Activated B cell treated with CpG ODN at 0.5 μM for 24 hours (primary cell): ENCODE data around the gene PLEKHG4B. TPM values are rescaled to one million over a fixed set of nuclear protein-coding genes. Genes with fewer than 3 reads are reported as not detected.

Experiments used
- ATAC-seq: fragments of 200-7000 bp; cut with Tn5 transposase; one replicate; pipeline ENCODE4 v1.10.0; 2021; ENCODE audit warnings: low read depth, mild to moderate bottlenecking, moderate library complexity
- CTCF ChIA-PET: fragments of 350-600 bp; sonication (Branson Sonifier 250); formaldehyde crosslinking; loops from one replicate; lab custom pipeline; 2021; ENCODE audit warnings: antibody characterized with exemption; lab: Charles Lee
- POLR2A ChIA-PET: fragments of 350-600 bp; sonication (Branson Sonifier 250); formaldehyde crosslinking; loops from one replicate; lab custom pipeline; 2021; ENCODE audit warnings: antibody characterized with exemption; lab: Charles Lee
- DNase-seq: peaks from one replicate; pipeline ENCODE4 v3.0.0; 2022
- H3K27ac Mint-ChIP-seq: one replicate; pipeline ENCODE4 v1.8.0; 2020; ENCODE audit warnings: mixed read lengths
- H3K27me3 Mint-ChIP-seq: one replicate; pipeline ENCODE4 v1.8.0; 2021; ENCODE audit warnings: mixed read lengths
- H3K36me3 Mint-ChIP-seq: one replicate; pipeline ENCODE4 v1.8.0; 2021; ENCODE audit warnings: low read depth, mixed read lengths
- H3K4me1 Mint-ChIP-seq: one replicate; pipeline ENCODE4 v1.8.0; 2021; ENCODE audit warnings: mixed read lengths
- H3K4me3 Mint-ChIP-seq: one replicate; pipeline ENCODE4 v1.8.0; 2020; ENCODE audit warnings: mild to moderate bottlenecking, mixed read lengths
- H3K9me3 Mint-ChIP-seq: one replicate; pipeline ENCODE4 v1.8.0; 2020; ENCODE audit warnings: mixed read lengths
- intact Hi-C: fragments of 100-400 bp; cut with micrococcal nuclease; formaldehyde crosslinking; loops from one replicate; pipeline ENCODE4 v1.15.1; 2024
- total RNA-seq: library from RNA; stranded (reverse); gene quantifications from 2 replicates; pipeline ENCODE4 v1.2.3, GENCODE V29; 2022
- TF ChIP-seq, protein P1 (sequence below): fragments of 200-600 bp; IDR thresholded peaks from one replicate; pipeline ENCODE4 v1.8.0; 2022; ENCODE audit warnings: antibody characterized with exemption, mild to moderate bottlenecking

Gene PLEKHG4B
- total RNA-seq, 1 donor from 2014 or later = not detected

DNA sequence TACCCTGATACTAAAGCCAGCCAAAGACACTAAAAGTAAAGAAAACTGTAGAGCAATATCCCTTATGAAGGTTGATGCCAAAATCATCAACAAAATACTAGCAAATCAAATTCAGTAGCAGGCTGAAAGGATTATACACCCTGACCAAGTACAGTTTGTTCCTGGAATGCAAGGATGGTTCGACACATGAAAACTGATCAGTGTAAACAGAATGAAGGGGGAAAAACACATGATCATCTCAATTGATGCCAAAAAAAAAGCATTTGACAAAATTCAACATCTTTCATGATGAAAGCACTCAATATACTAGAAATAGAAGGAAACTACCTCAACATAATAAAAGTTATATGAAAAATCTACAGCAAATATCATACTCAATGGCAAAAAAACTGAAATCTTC, 55.8 kb downstream of the PLEKHG4B start:
- CTCF ChIA-PET = no interaction called here
- H3K27ac Mint-ChIP-seq = no peak overlapping the region
- no peaks in the 10 kb centered on the region for H3K36me3 Mint-ChIP-seq
- peaks cover 6% of the 10 kb centered on the region for H3K27me3 Mint-ChIP-seq
- no peak for DNase-seq
- intact Hi-C loops = no loop called here
- no peak overlapping the region for H3K4me3 Mint-ChIP-seq
- TF ChIP-seq, protein P1, sequence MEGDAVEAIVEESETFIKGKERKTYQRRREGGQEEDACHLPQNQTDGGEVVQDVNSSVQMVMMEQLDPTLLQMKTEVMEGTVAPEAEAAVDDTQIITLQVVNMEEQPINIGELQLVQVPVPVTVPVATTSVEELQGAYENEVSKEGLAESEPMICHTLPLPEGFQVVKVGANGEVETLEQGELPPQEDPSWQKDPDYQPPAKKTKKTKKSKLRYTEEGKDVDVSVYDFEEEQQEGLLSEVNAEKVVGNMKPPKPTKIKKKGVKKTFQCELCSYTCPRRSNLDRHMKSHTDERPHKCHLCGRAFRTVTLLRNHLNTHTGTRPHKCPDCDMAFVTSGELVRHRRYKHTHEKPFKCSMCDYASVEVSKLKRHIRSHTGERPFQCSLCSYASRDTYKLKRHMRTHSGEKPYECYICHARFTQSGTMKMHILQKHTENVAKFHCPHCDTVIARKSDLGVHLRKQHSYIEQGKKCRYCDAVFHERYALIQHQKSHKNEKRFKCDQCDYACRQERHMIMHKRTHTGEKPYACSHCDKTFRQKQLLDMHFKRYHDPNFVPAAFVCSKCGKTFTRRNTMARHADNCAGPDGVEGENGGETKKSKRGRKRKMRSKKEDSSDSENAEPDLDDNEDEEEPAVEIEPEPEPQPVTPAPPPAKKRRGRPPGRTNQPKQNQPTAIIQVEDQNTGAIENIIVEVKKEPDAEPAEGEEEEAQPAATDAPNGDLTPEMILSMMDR = no peak
- H3K9me3 Mint-ChIP-seq = peaks cover 17% of the 10 kb centered on the region
- H3K4me1 Mint-ChIP-seq = no peaks in the 10 kb centered on the region
- no peak for ATAC-seq
- POLR2A ChIA-PET = no interaction called here

DNA sequence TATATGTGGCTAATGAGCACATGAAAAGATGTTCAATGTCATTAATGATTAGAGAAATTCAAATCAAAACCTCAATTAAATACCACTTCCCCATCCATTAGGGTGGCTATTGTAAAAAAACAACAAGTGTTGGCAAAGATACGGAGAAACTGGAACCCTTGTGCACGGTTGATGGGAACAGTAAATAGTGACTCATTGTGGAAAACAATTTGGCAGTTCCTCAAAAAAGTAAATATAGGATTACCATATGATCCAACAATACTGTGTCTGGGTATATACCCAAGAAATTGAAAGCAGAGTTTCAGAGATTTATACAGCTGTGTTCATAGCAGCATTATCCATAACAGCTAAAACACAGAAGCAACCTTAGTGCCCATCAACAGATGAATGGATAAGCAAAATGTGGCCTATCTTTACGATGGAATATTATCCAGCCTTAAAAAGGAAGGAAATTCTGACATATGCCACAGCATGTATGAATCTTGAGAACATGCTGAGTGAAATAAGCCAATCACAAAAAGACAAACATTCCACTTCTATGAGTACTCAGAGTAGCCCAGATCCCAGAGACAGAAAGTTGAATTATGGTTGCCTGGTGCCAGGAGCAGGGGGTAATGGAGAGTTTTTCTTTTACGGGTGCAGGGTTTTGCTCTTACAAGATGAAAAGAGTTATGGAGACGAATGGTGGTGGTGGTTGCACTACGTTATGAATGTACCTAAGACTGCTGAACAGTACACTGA, 57.9 kb downstream of the PLEKHG4B start:
- no peaks in the 10 kb centered on the region for H3K4me1 Mint-ChIP-seq
- H3K27ac Mint-ChIP-seq = no peak overlapping the region
- TF ChIP-seq, protein P1 = no peak
- POLR2A ChIA-PET = no interaction called here
- CTCF ChIA-PET = no interaction called here
- ATAC-seq (no peak), DNase-seq (no peak)
- H3K27me3 Mint-ChIP-seq = no peaks in the 10 kb centered on the region
- H3K9me3 Mint-ChIP-seq = peaks cover 17% of the 10 kb centered on the region
- no peaks in the 10 kb centered on the region for H3K36me3 Mint-ChIP-seq
- no peak overlapping the region for H3K4me3 Mint-ChIP-seq
- intact Hi-C loops = no loop called here

DNA sequence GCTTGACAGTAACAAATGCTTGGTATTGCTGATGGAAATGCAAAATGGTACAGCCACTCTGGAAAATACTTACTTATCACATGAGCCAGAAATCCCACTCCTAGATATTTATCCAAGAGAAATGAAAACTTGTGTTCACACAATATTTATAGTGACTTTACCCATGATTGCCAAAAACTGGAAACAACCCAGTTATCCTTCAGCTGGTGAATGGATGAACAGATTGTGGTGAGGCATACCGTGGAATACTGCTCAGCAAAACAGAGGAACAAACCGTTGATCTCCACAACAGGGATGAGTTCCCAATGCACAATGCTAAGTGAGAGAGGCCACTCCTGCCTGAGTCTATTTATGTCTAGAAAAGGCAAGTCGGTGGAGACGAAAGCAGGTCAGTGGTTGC, 58.8 kb downstream of the PLEKHG4B start:
- no peak for ATAC-seq
- ChIA-PET POLR2A (no interaction called here), CTCF (no interaction called here)
- intact Hi-C loops = no loop called here
- no peak for DNase-seq
- Mint-ChIP-seq H3K27me3 (peaks cover under 1% of the 10 kb centered on the region), H3K27ac (no peak overlapping the region), H3K4me3 (no peak overlapping the region), H3K9me3 (peaks cover 17% of the 10 kb centered on the region), H3K36me3 (no peaks in the 10 kb centered on the region), H3K4me1 (no peaks in the 10 kb centered on the region)
- TF ChIP-seq, protein P1 = no peak

DNA sequence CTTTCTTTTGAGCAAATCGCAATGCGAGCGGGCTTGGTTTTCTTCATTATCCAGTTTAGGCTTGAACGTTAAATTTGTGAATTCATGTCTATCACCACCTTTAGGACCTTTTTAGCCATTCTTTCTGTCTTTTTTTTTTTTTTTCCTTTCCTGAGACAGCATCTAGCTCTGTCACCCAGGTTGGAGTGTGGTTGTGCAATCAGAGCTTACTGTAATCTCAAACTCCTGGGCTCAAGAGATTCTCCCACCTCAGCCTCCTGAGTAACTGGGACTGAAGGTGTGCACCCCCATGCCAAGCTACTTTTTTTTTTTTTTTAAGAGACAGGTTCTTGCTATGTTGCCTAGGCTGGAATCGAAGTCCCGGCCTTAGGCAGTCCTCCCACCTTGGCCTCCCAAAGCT, 60.1 kb downstream of the PLEKHG4B start:
- ATAC-seq (no peak), DNase-seq (no peak)
- POLR2A ChIA-PET = no interaction called here
- Mint-ChIP-seq H3K4me3 (no peak overlapping the region), H3K27ac (no peak overlapping the region), H3K36me3 (no peaks in the 10 kb centered on the region), H3K27me3 (peaks cover 2% of the 10 kb centered on the region), H3K9me3 (peaks cover 13% of the 10 kb centered on the region), H3K4me1 (no peaks in the 10 kb centered on the region)
- intact Hi-C loops = no loop called here
- CTCF ChIA-PET = no interaction called here
- TF ChIP-seq, protein P1 = no peak

DNA sequence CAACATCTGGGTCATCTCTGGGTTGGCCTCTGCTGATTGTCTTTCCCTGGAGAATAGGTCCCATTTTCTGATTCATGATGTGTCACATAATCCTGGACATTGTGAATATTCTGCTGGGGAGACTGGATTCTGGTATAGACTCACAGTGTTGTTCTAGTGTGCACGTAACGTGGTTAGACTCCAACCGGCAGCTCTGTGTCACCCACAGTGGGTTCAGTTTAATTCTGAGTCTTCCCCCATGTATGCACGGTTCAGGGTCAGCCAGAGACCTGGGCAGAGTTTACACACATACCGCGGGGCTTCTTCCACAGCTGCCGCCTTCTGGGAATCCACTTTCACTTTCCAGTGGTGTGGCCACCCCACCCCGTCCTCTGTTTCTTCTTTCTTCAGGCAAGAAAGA, 61.3 kb downstream of the PLEKHG4B start:
- peaks cover 5% of the 10 kb centered on the region for H3K27me3 Mint-ChIP-seq
- H3K4me3 Mint-ChIP-seq = no peak overlapping the region
- H3K27ac Mint-ChIP-seq = no peak overlapping the region
- H3K9me3 Mint-ChIP-seq = peaks cover 2% of the 10 kb centered on the region
- TF ChIP-seq, protein P1 = no peak
- ATAC-seq = no peak
- CTCF ChIA-PET = no interaction called here
- no peaks in the 10 kb centered on the region for H3K4me1 Mint-ChIP-seq
- H3K36me3 Mint-ChIP-seq = no peaks in the 10 kb centered on the region
- DNase-seq = no peak
- POLR2A ChIA-PET = no interaction called here
- intact Hi-C loops = no loop called here
